Coronary artery (tissue), 2 donors: ENCODE data around the gene SETX.

Source experiments
- DNase-seq: peaks from one replicate; pipeline ENCODE4 v3.0.0-alpha.2; 2017; ENCODE audit warnings: low spot score
- H3K27ac ChIP-seq, 2 donors: fragments of 200-600 bp; sonication (generic); one replicate each; pipeline ENCODE4 v1.5.1; 2016 to 2019
- H3K4me3 ChIP-seq: fragments of 200-600 bp; sonication (generic); 2 replicates; pipeline ENCODE4 v1.5.1; 2016; ENCODE audit warnings: mild to moderate bottlenecking, moderate library complexity
- TF ChIP-seq, protein P1 (sequence below): fragments of 200-600 bp; sonication (generic); IDR thresholded peaks from one replicate; pipeline ENCODE4 v1.5.1; 2019; ENCODE audit warnings: antibody characterized with exemption

Gene SETX

DNA sequence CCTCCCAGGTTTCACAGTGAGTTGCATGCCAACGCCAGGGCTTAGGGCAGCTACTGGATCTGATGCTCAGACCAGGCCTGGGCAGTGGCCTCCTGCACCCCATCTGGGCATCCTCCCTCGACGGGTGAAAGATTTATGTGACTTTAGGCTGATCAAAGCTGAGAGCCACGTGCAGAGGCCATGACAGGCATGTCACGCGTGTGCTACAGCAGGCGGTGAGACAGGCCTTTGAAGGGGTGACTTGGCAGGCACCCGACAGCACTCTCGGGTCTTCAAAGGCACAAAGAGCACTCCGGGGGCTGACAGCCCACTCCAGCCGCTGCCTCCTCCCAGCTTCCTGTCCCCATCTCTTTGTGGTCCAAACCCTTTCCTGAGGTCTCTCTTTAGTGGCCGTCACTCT lies 126.7 kb downstream of the SETX start:
- DNase-seq = no peak
- TF ChIP-seq, protein P1, sequence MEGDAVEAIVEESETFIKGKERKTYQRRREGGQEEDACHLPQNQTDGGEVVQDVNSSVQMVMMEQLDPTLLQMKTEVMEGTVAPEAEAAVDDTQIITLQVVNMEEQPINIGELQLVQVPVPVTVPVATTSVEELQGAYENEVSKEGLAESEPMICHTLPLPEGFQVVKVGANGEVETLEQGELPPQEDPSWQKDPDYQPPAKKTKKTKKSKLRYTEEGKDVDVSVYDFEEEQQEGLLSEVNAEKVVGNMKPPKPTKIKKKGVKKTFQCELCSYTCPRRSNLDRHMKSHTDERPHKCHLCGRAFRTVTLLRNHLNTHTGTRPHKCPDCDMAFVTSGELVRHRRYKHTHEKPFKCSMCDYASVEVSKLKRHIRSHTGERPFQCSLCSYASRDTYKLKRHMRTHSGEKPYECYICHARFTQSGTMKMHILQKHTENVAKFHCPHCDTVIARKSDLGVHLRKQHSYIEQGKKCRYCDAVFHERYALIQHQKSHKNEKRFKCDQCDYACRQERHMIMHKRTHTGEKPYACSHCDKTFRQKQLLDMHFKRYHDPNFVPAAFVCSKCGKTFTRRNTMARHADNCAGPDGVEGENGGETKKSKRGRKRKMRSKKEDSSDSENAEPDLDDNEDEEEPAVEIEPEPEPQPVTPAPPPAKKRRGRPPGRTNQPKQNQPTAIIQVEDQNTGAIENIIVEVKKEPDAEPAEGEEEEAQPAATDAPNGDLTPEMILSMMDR = no peak
- H3K27ac ChIP-seq = no peak overlapping the region
- H3K4me3 ChIP-seq = no peak overlapping the region

GRCh38 chr9:132226571-132227430 lies 128.0 kb downstream of the SETX start:
- TF ChIP-seq, protein P1 = no peak
- Histone ChIP-seq H3K4me3 (no peak overlapping the region), H3K27ac (no peak overlapping the region)
- DNase-seq = no peak

DNA sequence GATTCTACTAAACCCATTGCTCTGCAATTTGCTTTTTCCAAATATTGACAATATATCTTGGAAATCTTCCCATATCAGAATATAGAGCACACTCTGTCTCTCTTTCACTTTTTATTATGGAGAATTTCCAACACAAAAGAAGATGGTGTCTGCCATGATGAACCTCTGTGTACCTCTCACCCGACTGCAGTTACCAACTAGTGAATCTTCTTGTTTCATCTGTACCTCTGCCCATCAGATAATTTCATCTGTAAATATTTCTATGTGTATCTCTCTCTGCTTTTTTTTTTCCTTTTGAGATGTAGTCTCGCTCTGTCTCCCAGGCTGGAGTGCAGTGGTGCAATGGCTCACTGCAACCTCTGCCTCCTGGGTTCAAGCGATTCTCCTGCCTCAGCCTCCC lies 130.1 kb downstream of the SETX start:
- no peak overlapping the region for H3K4me3 ChIP-seq
- TF ChIP-seq, protein P1 = no peak
- H3K27ac ChIP-seq = no peak overlapping the region
- DNase-seq = no peak

GRCh38 chr9:132221941-132222340 lies 132.8 kb downstream of the SETX start:
- no peak overlapping the region for H3K27ac ChIP-seq
- no peak overlapping the region for H3K4me3 ChIP-seq
- TF ChIP-seq, protein P1 = no peak
- DNase-seq = no peak

DNA sequence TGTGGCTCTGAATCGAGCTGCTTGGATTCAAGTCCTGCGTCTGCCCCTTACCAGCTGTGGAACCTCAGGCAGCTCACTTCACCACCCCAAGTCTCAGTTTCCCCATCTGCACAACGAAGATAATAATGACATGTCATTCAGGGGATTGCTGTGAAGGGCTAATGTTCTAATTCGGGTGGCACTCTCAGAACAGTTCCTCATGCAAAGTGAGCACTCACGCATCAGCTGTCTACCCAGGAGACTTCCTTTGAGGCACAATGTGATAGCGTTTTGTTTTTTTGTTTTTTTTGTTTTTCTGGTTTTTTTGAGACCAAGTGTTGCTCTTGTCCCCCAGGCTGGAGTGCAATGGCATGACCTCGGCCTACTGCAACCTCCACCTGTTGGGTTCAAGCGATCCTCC lies 136.6 kb downstream of the SETX start:
- TF ChIP-seq, protein P1 = no peak
- DNase-seq = no peak
- Histone ChIP-seq H3K27ac (no peak overlapping the region), H3K4me3 (no peak overlapping the region)

DNA sequence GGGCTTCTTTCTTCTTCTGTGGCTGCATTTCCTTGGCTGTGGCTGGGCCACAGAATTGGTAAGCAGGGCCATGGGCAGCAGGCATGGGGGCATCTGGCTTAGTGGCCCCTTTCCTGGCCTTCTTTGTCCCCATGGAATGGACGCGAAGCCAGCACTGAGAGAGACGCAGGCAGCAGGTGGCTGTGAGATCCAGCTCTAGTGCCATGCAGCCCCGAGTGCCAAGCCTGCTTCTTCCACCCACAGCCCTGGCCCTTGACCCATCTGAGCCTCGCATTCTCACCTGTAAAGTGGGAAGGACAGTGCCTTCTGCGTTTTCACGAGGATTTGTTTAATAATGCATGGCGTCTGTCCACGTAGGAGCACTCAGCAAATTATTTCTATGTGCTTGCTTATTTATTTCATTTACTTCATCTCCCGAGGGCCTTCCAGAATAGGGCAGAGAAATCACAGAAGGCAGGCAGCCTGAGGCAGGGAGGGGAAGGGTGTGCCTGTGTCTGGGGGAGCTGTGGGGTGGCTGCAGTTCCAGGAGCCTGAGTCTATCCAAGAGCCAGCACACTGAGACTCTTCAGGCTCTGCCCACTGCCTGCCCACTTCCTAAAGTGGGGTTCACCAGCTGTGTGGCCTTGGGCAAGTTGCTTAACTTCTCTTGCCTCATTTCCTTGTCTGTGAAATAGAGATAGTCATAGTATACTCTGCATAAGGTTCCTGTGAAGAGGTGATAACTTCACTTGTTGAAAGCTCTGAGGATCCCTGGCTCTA lies 137.7 kb downstream of the SETX start:
- no peak overlapping the region for H3K4me3 ChIP-seq
- TF ChIP-seq, protein P1 = no peak
- DNase-seq = no peak
- H3K27ac ChIP-seq = no peak overlapping the region
